ENCODE data around the gene TUT7. TPM values are rescaled to one million over a fixed set of nuclear protein-coding genes. Genes with fewer than 3 reads are reported as not detected.

The TUT7 gene
- total RNA-seq, 3 donors from 2014 or later: 59.5 to 95.4 (median 65.2) TPM

DNA sequence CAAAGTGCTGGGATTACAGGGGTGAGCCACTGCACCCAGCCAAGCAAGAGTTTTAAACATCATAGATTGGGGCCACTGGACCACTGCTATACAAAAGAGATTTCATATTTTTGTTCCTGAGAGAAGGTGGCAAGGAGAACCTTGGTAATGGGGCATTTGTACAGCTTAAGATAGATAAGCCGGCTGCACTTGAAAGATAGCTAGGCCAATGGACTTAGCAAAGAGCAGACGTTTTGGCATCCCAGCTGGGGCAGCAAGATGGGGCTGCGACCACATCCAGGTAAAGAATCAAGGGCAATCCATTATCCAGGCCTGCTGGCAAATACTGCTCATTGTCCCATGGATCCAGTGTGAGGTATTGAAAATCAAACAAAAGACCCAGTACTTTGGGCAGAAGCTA lies 67.9 kb downstream of the TUT7 start:
- no peak overlapping the region for H3K27ac ChIP-seq
- TF ChIP-seq CTCF (IDR thresholded peaks at IDR 0.05): no peak
- TF ChIP-seq POLR2A (IDR thresholded peaks at IDR 0.05): no peak
- no peak for TF ChIP-seq POLR2AphosphoS5 (IDR thresholded peaks at IDR 0.05)
- no peaks in the 10 kb centered on the region for H3K36me3 ChIP-seq
- intact Hi-C loops (cut with DNase I; ENCODE audit: low total_unique reads): no loop called here
- no peak overlapping the region for H3K4me3 ChIP-seq
- no peaks in the 10 kb centered on the region for H3K4me1 ChIP-seq
- DNase-seq (ENCODE audit: low spot score in 2 of 2): no peak
- no peaks in the 10 kb centered on the region for H3K9me3 ChIP-seq
- H3K27me3 ChIP-seq: no peaks in the 10 kb centered on the region

DNA sequence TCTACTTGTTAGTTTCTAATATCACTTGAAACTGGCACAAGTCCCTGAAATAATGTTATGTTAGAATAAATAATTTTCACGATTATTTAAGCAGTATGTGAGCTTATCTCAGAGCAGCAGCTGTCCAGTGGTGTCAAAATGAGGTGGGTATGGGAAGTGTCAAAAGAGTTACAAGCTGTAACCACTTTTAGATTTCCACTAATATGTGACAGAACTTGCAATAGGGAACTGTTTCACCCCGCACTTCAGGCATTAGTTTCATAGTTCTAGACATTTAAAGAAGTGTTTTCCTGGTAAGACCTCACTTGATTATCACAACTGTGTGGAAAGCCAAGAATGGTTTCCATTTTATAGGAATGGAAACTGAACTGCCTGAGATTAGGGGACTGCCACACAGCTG lies 68.9 kb downstream of the TUT7 start:
- Histone ChIP-seq H3K27me3 (no peaks in the 10 kb centered on the region), H3K36me3 (no peaks in the 10 kb centered on the region), H3K4me1 (peaks cover 0 to 6% of the 10 kb centered on the region in 2 donors), H3K9me3 (no peaks in the 10 kb centered on the region), H3K4me3 (no peak overlapping the region), H3K27ac (no peak overlapping the region)
- intact Hi-C loops (cut with DNase I; ENCODE audit: low total_unique reads): no loop called here
- no peak for DNase-seq (ENCODE audit: low spot score in 2 of 2)
- TF ChIP-seq POLR2A (IDR thresholded peaks at IDR 0.05) (no peak), CTCF (IDR thresholded peaks at IDR 0.05) (no peak), POLR2AphosphoS5 (IDR thresholded peaks at IDR 0.05) (no peak)

DNA sequence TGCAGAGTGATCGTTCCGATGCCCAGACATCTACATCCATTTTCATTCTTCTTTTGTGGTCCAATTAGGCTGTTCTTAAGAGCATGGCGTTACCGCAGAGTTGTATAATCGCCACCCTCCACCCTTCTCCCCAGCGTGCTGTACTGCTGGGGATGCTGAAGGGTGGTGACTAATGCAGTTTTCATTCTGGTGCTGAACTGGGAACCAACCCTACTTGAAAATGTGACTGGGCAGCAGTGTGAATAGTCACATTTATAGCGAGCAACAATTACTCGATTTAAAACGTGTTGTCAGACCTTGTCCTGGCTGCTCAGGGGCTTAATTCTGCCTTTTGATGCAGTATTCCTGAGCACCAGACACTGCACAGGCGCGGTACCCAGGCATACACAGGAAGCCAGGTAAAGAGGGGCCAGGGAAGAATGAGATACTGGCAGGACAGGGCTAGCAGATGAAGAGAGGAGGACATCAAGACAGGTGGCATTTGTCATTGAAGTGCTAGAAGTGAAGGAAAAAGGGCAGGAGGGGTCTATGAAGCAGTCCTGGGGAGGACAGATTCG lies 71.2 kb downstream of the TUT7 start:
- Histone ChIP-seq H3K4me1 (peaks cover 0 to 11% of the 10 kb centered on the region in 2 donors), H3K36me3 (no peaks in the 10 kb centered on the region), H3K4me3 (peak overlapping the region; percentile 88 to 97 (median 90)), H3K9me3 (no peaks in the 10 kb centered on the region), H3K27me3 (no peaks in the 10 kb centered on the region), H3K27ac (peak overlapping the region; percentile 98 to 99)
- intact Hi-C loops (cut with DNase I; ENCODE audit: low total_unique reads): no loop called here
- no peak for DNase-seq (ENCODE audit: low spot score in 2 of 2)
- TF ChIP-seq CTCF (IDR thresholded peaks at IDR 0.05) (no peak), POLR2AphosphoS5 (IDR thresholded peaks at IDR 0.05) (no peak), POLR2A (IDR thresholded peaks at IDR 0.05) (no peak)

DNA sequence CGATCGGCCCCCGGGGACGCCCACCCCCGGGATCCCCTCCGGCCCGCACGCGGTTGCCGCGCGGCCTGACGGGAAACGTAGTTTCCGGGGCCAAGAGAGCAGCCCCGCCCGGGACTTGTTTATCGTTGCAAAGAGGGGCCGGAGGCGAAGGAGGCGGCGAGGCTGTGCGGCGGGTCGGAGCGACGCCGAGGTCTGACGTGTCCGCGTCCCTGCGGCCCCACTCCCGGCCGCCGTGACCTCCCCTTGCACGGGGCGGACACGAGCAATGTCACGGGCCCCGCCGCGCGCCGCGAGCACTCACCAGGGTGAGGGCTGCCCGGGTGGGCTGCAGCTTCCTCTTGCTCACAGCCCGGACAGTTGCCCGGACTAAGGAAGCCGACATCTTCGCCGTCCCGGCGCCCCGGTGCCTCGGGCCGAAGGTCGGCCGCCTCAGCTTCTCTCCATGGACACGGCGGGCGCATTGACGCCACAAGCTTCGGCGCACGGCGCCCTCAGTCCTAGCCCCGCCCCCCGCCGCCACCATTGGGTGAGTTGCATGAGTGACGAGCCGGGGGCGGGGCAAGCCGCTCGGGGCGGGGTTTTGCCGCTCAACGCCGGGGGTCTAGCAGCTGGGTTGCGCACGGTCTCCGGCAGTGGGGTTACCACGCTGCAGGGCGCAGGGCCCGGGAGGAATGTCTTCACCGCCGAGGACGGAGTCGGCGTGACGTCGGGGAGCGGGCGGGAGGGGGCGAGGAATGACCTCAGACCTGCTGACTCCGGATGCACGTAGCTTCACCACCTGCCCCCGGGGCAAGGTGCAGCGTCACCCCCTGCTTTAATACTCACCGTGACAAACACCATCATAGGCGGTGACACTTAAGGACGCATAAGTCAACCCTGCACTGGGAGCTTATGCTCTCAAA lies 71.9 kb downstream of the TUT7 start, which contains the start of gene ISCA1:
Gene ISCA1 (minus strand): TSS at position 462 of the 902 bp plus-strand sequence. CDS start 80 bp downstream, at position 382.
- Histone ChIP-seq H3K27ac (peak within 1 kb of the TSS; percentile 98 to 99), H3K36me3 (no peaks in the 10 kb centered on the region), H3K9me3 (no peaks in the 10 kb centered on the region), H3K4me1 (peaks cover 0 to 11% of the 10 kb centered on the region in 2 donors), H3K27me3 (no peaks in the 10 kb centered on the region), H3K4me3 (peak within 1 kb of the TSS; percentile 88 to 97 (median 90))
- intact Hi-C loops (cut with DNase I; ENCODE audit: low total_unique reads): no loop called here
- peak; percentile 96 for DNase-seq (ENCODE audit: low spot score in 2 of 2)
- TF ChIP-seq POLR2AphosphoS5 (IDR thresholded peaks at IDR 0.05): peak; percentile 80 to 95 (median 81)
- TF ChIP-seq POLR2A (IDR thresholded peaks at IDR 0.05): peak; percentile 83
- no peak for TF ChIP-seq CTCF (IDR thresholded peaks at IDR 0.05)

- H3K9me3 ChIP-seq: no peaks in the 10 kb centered on the region
- H3K27me3 ChIP-seq: no peaks in the 10 kb centered on the region
- intact Hi-C loops (cut with DNase I; ENCODE audit: low total_unique reads): no loop called here
- H3K36me3 ChIP-seq: no peaks in the 10 kb centered on the region
- DNase-seq (ENCODE audit: low spot score in 2 of 2): peak in 1 of 2 donors; percentile 54
- H3K27ac ChIP-seq: peak overlapping the region; percentile 98 to 99
- H3K4me3 ChIP-seq: peak overlapping the region; percentile 88 to 97 (median 90)
- peaks cover 0 to 11% of the 10 kb centered on the region in 2 donors for H3K4me1 ChIP-seq
- no peak for TF ChIP-seq POLR2A (IDR thresholded peaks at IDR 0.05)
- no peak for TF ChIP-seq POLR2AphosphoS5 (IDR thresholded peaks at IDR 0.05)
- no peak for TF ChIP-seq CTCF (IDR thresholded peaks at IDR 0.05)
Observed at GRCh38 chr9:86281593-86282076, 72.6 kb downstream of the TUT7 start.
